Bronchial smooth muscle cell (primary cell): ENCODE measurements around the gene SNRNP27. TPM values are rescaled to one million over a fixed set of nuclear protein-coding genes. Genes with fewer than 3 reads are reported as not detected.

Source experiments
- total RNA-seq: library from RNA; depleted of rRNA; stranded (reverse); fragments of >200 nt; gene quantifications from 2 replicates; pipeline ENCODE4 v1.2.1, GENCODE V29; 2014

SNRNP27 gene, protein sequence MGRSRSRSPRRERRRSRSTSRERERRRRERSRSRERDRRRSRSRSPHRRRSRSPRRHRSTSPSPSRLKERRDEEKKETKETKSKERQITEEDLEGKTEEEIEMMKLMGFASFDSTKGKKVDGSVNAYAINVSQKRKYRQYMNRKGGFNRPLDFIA
- 24.0 and 27.9 TPM in 2 replicates for total RNA-seq

DNA sequence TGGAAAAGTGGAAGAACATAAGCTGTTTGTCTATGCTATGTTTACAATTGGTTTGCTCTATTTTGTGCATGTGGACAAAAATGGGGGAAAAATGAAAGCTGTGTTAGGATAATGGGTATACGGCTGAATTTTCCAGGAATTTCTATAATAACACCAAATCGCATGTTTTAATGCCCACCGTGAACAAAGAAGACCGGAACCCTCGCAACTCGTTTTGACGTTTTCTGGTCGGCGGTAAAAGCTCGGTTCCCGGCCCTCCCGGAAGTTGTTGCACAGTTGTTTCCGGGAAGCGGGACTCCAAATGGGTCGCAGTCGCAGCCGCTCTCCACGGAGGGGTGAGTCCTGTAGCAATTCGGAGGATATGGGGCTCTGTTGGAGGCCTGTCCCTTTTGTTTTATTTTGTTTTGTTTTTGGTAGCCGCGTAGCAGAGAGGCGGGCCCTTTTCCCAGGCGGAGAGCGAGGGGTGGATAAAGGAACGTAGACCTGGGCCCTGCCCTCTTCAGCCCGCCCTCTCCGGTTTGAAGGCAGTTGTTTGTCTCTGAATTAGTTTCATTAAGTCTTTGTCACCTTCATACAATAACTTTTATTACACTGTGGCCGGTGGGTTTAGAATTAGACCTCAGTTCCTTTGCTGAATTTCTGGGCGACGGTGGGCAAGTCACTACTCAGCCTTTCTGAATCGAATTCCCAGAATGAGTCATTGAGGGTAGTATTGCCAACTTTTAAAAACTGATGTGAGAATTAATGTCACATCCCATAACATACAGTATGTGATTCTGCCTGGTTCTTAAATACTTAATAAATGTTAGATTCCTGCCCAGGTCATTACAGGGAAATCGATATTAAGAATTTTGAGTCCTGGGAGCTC is at the start of gene SNRNP27:
Gene SNRNP27, plus strand, starts transcription at position 273 of the 868 bp plus-strand sequence. Its CDS starts 29 bp downstream, at position 302.

DNA sequence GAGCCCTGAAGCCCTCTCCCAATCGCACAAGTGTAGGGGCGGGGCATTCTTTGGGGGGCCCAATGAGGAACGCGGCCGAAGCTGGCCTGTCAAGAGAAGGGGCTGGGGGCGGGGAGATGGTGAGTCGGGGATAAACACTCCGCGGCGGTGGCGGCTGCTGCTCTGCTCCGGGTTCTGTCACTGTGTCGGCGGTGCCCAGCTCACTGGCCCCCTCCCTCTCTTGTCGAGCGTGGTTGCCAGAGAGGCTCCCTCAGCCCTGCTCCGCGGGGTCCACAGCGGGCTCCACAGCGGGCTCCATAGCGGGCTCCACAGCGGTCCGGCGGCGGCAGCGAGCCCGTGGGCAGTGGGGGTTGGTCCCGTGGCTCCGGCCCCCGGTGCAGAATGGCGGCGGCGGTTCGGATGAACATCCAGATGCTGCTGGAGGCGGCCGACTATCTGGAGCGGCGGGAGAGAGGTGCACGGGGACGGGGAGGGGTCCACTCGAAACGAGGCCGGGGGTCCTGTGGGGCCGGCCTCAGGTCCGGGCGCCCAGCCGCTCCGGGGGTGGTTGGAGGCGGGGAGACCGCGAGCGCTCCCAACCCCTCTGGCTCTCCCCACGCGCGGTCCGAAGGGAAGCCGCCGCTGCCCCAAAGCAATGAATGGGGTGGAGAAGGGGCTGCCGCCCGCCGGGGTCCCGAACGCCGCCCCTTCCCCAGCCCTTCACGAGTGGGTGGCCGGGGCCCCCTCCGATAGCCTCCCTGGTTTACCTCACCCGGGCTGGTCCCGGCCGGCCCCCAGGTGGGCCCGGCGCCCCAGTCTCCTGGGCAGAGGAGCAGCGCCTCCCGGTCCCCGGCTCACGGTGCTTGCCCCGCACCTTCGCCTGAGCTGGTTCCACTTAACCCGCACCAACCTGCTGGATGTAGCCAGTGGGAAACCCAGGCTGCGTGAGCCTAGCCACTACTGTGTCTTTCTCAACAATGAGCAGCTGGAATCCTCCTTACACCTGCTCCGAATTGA is 21.5 kb downstream of the SNRNP27 start, which contains the start of gene MXD1:
Gene MXD1, plus strand, starts transcription at position 160 of the 996 bp plus-strand sequence. Its CDS starts 222 bp downstream, at position 382.

Other genes starting within 250 kb of the SNRNP27 start
- 46.3 and 83.9 TPM in 2 replicates for gene ANXA4, start 151.8 kb upstream of the SNRNP27 start, total RNA-seq
- 3.8 and 4.1 TPM in 2 replicates for gene GMCL1, start 64.3 kb upstream of the SNRNP27 start, total RNA-seq
- 2.9 and 3.3 TPM in 2 replicates for gene MXD1, start 21.2 kb downstream of the SNRNP27 start, total RNA-seq
- 0.32 and 0.43 TPM in 2 replicates for gene ASPRV1, start 67.7 kb downstream of the SNRNP27 start, total RNA-seq
- 23.0 and 23.1 TPM in 2 replicates for gene PCBP1, start 193.5 kb downstream of the SNRNP27 start, total RNA-seq